AG09319 (cell line): ENCODE measurements around the gene SLC25A13.

Source experiments
- DNase-seq: peaks from one replicate; pipeline ENCODE4 v3.0.0-alpha.2; 2010; ENCODE audit warnings: low read depth; ENCODE audit errors: extremely low read depth
- TF ChIP-seq, protein P1 (sequence below): IDR thresholded peaks from 2 replicates; pipeline ENCODE4 v1.5.1; 2011; ENCODE audit warnings: low read depth, mild to moderate bottlenecking, inconsistent platforms, low read length, moderate library complexity

Gene SLC25A13

DNA sequence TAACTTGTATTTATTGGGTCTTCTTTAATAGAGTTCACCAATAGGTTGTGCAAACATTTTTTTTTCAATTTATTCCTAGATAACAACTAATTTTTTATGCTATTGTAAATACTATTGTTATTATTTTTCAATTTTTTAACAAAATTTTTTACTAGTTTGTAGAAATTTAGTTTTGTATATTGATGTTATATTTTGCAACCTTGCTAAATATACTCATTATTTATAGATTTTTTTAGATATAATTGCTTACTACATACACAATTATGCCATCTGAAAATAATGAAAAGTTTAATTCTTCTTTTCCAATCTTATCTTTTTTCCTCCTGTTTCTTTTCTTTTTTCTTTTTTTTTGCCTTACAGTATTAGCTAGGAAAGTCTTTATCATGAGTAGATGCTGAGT, 216.9 kb downstream of the SLC25A13 start:
- TF ChIP-seq, protein P1, sequence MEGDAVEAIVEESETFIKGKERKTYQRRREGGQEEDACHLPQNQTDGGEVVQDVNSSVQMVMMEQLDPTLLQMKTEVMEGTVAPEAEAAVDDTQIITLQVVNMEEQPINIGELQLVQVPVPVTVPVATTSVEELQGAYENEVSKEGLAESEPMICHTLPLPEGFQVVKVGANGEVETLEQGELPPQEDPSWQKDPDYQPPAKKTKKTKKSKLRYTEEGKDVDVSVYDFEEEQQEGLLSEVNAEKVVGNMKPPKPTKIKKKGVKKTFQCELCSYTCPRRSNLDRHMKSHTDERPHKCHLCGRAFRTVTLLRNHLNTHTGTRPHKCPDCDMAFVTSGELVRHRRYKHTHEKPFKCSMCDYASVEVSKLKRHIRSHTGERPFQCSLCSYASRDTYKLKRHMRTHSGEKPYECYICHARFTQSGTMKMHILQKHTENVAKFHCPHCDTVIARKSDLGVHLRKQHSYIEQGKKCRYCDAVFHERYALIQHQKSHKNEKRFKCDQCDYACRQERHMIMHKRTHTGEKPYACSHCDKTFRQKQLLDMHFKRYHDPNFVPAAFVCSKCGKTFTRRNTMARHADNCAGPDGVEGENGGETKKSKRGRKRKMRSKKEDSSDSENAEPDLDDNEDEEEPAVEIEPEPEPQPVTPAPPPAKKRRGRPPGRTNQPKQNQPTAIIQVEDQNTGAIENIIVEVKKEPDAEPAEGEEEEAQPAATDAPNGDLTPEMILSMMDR = no peak
- DNase-seq = no peak

DNA sequence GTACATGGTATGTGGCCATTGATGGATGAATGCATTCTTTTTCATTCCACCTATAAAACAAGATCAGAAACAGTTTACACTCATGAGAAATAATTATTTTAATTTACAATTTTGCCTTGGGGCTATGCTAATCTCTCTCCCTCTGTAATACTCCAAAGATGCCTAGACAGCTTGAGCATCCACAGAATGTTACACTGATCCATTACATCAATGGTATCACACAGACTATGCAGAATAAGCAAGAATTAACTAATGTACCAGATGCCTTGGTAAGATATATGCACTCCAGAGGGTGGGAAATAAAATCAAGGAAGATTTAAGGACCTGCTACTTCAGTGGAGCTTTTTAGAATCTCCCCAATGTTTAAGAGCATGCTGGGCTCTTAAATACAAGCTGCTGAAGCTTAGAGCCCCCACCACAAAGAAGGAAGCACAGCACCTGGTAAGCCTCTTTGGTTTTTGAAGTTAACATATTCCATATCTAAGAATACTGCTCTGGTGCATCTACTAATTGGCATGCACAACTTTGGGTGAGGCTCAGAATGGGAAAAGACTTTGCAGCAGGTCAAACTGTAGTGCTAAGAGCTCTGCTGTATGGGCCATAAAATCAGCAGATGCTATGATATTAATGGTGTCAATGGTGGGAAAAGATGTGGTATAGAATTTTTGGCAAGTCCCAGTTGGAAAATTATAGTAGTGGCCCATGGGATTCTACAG, 219.6 kb downstream of the SLC25A13 start:
- TF ChIP-seq, protein P1 = no peak
- no peak for DNase-seq

DNA sequence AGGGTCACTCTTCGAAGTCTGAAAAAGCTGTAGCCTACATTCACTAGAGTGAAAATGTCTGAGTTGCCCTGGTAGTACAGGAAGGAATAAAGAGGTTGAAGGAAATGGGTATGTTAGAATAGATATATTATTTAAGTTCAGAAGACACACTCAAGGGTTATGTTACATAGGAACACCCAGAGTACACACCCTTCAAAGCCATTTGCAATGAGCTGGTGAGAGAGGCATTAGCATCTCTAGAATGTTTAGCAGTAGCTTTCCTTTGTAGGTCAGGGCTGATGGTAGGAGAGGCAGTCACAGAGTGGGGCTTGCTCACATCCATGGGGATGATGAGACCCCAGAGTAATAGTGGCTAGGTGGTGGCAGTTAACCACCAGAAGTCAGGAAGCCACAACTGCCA, 221.2 kb downstream of the SLC25A13 start:
- no peak for DNase-seq
- TF ChIP-seq, protein P1 = no peak

DNA sequence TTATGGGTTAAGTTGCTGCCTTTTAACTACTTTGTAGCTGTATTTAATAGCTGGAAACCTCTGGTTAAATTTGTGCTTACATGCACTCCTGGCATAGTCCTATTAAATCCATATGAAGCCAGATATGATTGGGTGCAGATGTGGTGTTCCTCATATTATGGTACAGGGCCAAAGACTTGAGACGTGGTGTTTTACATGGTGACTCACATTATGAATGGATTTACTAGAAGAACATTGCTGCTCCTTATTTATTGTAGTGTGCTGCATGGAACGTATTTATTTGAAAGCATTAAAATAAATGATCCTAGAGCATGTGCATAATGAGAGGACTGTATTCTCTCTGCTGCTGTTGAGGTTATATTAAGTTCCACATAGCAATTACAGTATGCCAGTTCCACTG, 224.1 kb downstream of the SLC25A13 start:
- TF ChIP-seq, protein P1 = no peak
- DNase-seq = peak; percentile 24

DNA sequence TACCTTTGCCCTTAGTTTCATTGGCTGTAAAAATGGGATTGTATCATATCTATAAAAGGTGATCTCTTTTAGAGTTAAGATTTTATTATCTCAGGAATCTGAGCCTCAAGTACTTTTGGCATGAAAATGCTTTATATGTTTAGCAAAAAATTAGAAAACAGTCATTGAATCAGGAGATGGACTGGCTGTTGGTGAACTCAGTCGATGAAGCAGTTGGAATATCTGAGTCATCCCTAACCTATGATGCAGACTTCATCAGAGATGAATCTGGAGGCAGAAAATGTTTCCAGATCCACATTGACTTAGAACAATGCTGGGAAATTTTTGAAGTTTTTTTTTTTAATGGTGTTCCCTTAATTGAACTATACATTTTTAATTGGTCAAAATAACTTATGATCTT, 228.5 kb downstream of the SLC25A13 start:
- DNase-seq = peak; percentile 43
- TF ChIP-seq, protein P1 = no peak

DNA sequence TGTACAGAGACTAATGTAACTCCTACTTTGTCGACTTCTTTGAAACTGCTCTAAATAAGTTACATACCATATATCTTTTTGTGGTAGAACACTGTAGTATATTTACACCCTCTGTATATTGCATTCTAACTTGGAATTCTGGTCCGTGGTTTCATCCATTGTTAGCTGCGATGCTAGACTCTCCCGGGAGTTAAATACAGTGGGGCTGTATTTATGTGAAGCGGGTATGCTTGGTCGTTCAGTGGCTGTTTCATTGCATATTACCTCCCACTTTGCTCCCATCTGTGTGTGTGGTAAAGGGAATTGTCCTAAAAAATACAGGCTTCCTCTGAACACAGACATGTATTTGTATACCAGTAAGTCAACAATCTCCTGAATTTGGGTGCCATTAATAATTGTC, 231.1 kb downstream of the SLC25A13 start:
- no peak for DNase-seq
- TF ChIP-seq, protein P1 = no peak

DNA sequence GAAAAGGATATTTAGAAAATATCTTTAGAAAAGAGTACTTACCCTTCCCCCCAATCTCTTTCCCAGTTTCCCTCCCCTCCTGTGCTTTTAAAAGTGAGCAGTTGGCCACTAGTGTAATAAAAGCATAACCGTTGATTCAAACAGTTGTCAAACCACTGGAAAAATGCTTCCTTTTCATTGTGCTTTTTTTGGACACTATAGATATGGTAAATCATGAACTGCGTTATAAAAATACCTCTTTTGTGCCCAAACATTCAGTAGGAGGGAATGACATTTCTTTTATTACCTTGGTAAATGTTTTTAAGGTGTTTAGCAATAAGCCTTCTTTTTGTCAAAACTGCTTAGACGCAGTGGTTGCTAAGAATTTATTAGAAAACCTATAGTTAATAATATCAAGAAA, 232.4 kb downstream of the SLC25A13 start:
- TF ChIP-seq, protein P1 = no peak
- DNase-seq = no peak
